OCI-LY3 (cell line): ENCODE data around the gene ARHGAP26.

Experiments used
- H2AFZ ChIP-seq: fragments of 200-600, 300-600 bp; shearing (Covaris generic); 2 replicates; pipeline ENCODE4 v1.6.0; 2014; ENCODE audit warnings: antibody characterized with exemption, low read depth, low read length
- H3K27ac ChIP-seq: fragments of 200-600, 300-600 bp; sonication (generic); 2 replicates; pipeline ENCODE4 v1.5.1; 2014; ENCODE audit warnings: mild to moderate bottlenecking, low read length, moderate library complexity, mixed read lengths
- H3K27me3 ChIP-seq: fragments of 200-600, 300-600 bp; sonication (generic); 2 replicates; pipeline ENCODE4 v1.6.1; 2014; ENCODE audit warnings: low read depth, low read length, mixed read lengths
- H3K36me3 ChIP-seq: fragments of 200-600, 300-600 bp; sonication (generic); replicated peaks from 2 replicates; pipeline ENCODE3; 2014; ENCODE audit warnings: low read depth, low read length, mixed read lengths
- H3K4me1 ChIP-seq: fragments of 300-600, 200-600 bp; sonication (generic); 2 replicates; pipeline ENCODE4 v1.6.1; 2014; ENCODE audit warnings: low read length, mixed read lengths
- H3K4me2 ChIP-seq: fragments of 200-600, 300-600 bp; sonication (generic); 2 replicates; pipeline ENCODE4 v1.6.1; 2014; ENCODE audit warnings: low read length, mixed read lengths
- H3K4me3 ChIP-seq: fragments of 300-600, 200-600 bp; sonication (generic); 2 replicates; pipeline ENCODE4 v1.5.1; 2014; ENCODE audit warnings: antibody characterized with exemption, mild to moderate bottlenecking, low read length, moderate library complexity
- H3K79me2 ChIP-seq: fragments of 300-600, 200-600 bp; shearing (Covaris generic); 2 replicates; pipeline ENCODE4 v1.6.1; 2014; ENCODE audit warnings: mild to moderate bottlenecking, low read length, mixed read lengths
- H3K9ac ChIP-seq: fragments of 300-600, 200-600 bp; shearing (Covaris generic); 2 replicates; pipeline ENCODE4 v1.6.0; 2014; ENCODE audit warnings: mild to moderate bottlenecking, low read length, moderate library complexity
- H3K9me3 ChIP-seq: fragments of 200-600, 300-600 bp; shearing (Covaris generic); 2 replicates; pipeline ENCODE4 v1.6.1; 2014; ENCODE audit warnings: low read length, mixed read lengths; ENCODE audit not compliant: insufficient read depth
- H4K20me1 ChIP-seq: fragments of 200-600, 300-600 bp; sonication (generic); 2 replicates; pipeline ENCODE4 v1.6.1; 2016; ENCODE audit warnings: low read length, mixed read lengths; ENCODE audit not compliant: insufficient read depth
- EZH2phosphoT487 ChIP-seq: fragments of 200-600 bp; shearing (Covaris generic); IDR thresholded peaks from 2 replicates; pipeline ENCODE4 v1.6.1; 2018; ENCODE audit warnings: antibody characterized with exemption, mixed run types, low read depth
- TF ChIP-seq, protein P1 (sequence below): fragments of 200-600, 300-600 bp; sonication (generic); IDR thresholded peaks from 2 replicates; pipeline ENCODE4 v1.5.1; 2014; ENCODE audit warnings: antibody characterized with exemption, low read length, low read depth

Gene ARHGAP26

DNA sequence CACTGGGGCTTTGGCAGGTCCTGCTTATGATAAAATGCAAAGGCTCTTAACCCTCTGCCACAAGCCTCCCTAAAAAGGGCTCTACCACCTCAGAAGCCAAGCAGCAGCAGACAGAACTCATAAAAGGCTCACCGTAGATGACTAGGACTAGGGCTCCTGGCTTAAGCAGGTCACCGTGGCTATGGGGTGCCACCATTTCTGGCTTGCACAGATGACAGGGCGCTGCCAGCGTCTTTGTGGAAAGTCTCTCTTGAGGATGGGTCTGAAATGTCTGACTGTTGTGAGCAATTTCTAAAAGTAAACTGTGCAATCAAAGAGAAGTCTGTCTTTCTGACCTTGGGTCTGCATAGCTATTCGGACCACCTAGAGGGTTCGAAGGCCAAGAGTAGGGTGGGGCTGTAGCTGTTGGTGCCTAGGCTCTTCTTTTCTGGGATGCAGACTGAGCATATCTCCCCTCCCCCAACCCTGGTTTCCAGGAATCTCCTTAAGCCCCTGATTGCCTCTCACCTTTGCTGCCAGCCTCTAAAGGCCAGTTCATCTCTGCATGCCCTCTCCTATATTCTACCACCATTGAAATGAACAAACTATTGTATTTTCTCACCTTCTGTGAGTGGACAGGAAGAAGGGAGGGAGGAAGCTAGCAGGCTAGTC is 307.4 kb downstream of the ARHGAP26 start:
- H3K4me1 ChIP-seq: peaks cover 7% of the 10 kb centered on the region
- no peak for TF ChIP-seq EZH2phosphoT487
- TF ChIP-seq, protein P1, sequence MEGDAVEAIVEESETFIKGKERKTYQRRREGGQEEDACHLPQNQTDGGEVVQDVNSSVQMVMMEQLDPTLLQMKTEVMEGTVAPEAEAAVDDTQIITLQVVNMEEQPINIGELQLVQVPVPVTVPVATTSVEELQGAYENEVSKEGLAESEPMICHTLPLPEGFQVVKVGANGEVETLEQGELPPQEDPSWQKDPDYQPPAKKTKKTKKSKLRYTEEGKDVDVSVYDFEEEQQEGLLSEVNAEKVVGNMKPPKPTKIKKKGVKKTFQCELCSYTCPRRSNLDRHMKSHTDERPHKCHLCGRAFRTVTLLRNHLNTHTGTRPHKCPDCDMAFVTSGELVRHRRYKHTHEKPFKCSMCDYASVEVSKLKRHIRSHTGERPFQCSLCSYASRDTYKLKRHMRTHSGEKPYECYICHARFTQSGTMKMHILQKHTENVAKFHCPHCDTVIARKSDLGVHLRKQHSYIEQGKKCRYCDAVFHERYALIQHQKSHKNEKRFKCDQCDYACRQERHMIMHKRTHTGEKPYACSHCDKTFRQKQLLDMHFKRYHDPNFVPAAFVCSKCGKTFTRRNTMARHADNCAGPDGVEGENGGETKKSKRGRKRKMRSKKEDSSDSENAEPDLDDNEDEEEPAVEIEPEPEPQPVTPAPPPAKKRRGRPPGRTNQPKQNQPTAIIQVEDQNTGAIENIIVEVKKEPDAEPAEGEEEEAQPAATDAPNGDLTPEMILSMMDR: no peak
- no peak overlapping the region for H3K27ac ChIP-seq
- no peak overlapping the region for H3K9ac ChIP-seq
- H3K4me3 ChIP-seq: no peak overlapping the region
- no peaks in the 10 kb centered on the region for H3K79me2 ChIP-seq
- H3K36me3 ChIP-seq: no peaks in the 10 kb centered on the region
- H3K27me3 ChIP-seq: no peaks in the 10 kb centered on the region
- no peaks in the 10 kb centered on the region for H3K9me3 ChIP-seq
- no peak overlapping the region for H3K4me2 ChIP-seq
- H2AFZ ChIP-seq: no peak overlapping the region
- no peaks in the 10 kb centered on the region for H4K20me1 ChIP-seq

DNA sequence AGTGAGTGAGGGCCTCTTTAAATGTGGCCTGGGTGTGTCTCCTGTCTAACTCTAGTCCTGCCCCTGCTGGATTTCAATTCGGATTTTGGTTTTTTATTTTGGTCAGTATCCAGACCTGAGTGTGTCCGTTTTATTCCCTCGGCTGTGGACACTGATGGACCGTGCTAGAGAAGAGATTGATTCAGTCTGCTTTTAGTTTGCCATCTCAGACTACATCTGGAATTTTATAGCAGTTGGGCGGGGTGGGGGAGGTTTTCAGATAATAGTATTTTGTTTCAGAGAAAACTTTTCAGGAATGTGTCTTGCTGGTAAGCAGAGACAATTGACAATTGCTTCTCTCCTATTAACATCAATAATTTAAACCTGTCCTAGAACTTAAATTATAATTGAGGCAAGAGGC is 308.1 kb downstream of the ARHGAP26 start:
- Histone ChIP-seq H3K27me3 (no peaks in the 10 kb centered on the region), H2AFZ (no peak overlapping the region)

DNA sequence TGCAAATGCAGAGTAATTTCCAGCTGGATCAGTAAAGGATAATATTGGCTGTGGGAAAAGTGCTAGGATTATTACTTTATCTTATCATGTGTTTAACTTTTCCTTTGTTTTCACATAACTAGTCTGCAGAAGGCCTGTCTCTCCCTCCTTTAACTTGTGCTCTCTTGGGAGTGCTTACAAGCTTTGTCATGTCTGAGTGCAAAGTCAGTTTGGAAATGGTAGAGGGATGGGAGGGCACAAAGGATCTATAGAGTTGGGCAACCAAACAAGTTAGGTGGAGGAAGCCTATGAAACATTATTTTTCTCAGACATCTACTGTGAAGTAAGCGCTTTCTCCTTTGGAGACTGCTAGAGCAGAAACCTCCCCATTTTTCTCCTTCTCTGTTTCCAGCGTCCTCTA is 308.8 kb downstream of the ARHGAP26 start:
- no peaks in the 10 kb centered on the region for H4K20me1 ChIP-seq
- H2AFZ ChIP-seq: no peak overlapping the region
- H3K27ac ChIP-seq: no peak overlapping the region
- no peaks in the 10 kb centered on the region for H3K27me3 ChIP-seq
- no peak overlapping the region for H3K9ac ChIP-seq
- TF ChIP-seq EZH2phosphoT487: no peak
- TF ChIP-seq, protein P1: no peak
- H3K4me2 ChIP-seq: no peak overlapping the region
- no peaks in the 10 kb centered on the region for H3K36me3 ChIP-seq
- H3K79me2 ChIP-seq: no peaks in the 10 kb centered on the region
- H3K4me1 ChIP-seq: peaks cover 21% of the 10 kb centered on the region
- no peak overlapping the region for H3K4me3 ChIP-seq
- no peaks in the 10 kb centered on the region for H3K9me3 ChIP-seq

More for the DNA sequence above, 308.1 kb downstream of the ARHGAP26 start:
- peaks cover 14% of the 10 kb centered on the region for H3K4me1 ChIP-seq
- H3K9me3 ChIP-seq: no peaks in the 10 kb centered on the region
- TF ChIP-seq EZH2phosphoT487: no peak
- TF ChIP-seq, protein P1: no peak
- H3K4me3 ChIP-seq: no peak overlapping the region
- no peak overlapping the region for H3K4me2 ChIP-seq
- no peaks in the 10 kb centered on the region for H3K36me3 ChIP-seq
- no peaks in the 10 kb centered on the region for H4K20me1 ChIP-seq
- no peak overlapping the region for H3K9ac ChIP-seq
- no peak overlapping the region for H3K27ac ChIP-seq
- H3K79me2 ChIP-seq: no peaks in the 10 kb centered on the region

DNA sequence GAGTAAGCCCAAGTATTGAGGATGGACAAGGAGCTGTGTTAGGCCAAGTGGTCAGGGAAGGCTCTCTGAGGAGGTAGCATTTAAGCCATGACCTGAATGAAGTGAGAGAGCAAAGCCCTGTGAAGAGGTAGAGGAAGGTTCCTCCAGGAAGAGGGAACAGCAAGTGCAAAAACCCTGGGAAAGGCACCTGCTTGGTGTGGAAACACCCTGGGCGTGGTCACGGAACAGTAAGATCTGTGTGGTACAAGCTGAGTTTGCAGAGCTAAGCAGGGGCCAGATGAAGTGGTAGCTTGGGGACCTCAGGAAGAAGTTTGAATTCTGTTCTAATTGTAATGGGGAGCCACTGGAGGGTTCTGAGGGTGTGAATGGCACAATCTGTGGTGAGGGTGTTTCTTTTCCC is 310.2 kb downstream of the ARHGAP26 start:
- Histone ChIP-seq H3K4me2 (no peak overlapping the region), H4K20me1 (no peaks in the 10 kb centered on the region), H3K9ac (no peak overlapping the region), H3K4me1 (peaks cover 27% of the 10 kb centered on the region), H3K4me3 (no peak overlapping the region), H3K27ac (no peak overlapping the region), H2AFZ (no peak overlapping the region), H3K27me3 (no peaks in the 10 kb centered on the region), H3K9me3 (no peaks in the 10 kb centered on the region), H3K79me2 (no peaks in the 10 kb centered on the region), H3K36me3 (no peaks in the 10 kb centered on the region)
- no peak for TF ChIP-seq EZH2phosphoT487
- TF ChIP-seq, protein P1: no peak
